Measurements from ENCODE around the gene LAMA2.

The LAMA2 gene

GRCh38 chr6:128882560-128882959 is 378 bp upstream of the LAMA2 start:
- Histone ChIP-seq H3K9me2 (replicated peaks; ENCODE audit: low read depth, low read length) (no peaks in the 10 kb centered on the region), H3K9me3 (ENCODE audit: insufficient read depth, low read depth, low read length) (no peaks in the 10 kb centered on the region), H3F3A (ENCODE audit: low read depth) (no peaks in the 10 kb centered on the region), H3K4me2 (ENCODE audit: low read depth, low read length, poor library complexity, severe bottlenecking) (no peak overlapping the region), H3K9ac (ENCODE audit: low read depth, low read length, poor library complexity, severe bottlenecking) (no peak overlapping the region), H3K27me3 (ENCODE audit: insufficient read depth, low read length, poor library complexity, severe bottlenecking) (no peaks in the 10 kb centered on the region), H4K20me1 (ENCODE audit: insufficient read depth, low read length, poor library complexity, severe bottlenecking) (no peaks in the 10 kb centered on the region), H2AFZ (ENCODE audit: low read length) (no peak overlapping the region), H3K36me3 (ENCODE audit: insufficient read depth, low read length) (no peaks in the 10 kb centered on the region), H3K79me2 (ENCODE audit: insufficient read depth, low read length) (no peaks in the 10 kb centered on the region), H3K4me3 (ENCODE audit: low read length, poor library complexity, severe bottlenecking) (no peak overlapping the region), H3K4me1 (ENCODE audit: insufficient read depth, low read length, poor library complexity, severe bottlenecking) (no peaks in the 10 kb centered on the region)
- TF ChIP-seq, protein P1, sequence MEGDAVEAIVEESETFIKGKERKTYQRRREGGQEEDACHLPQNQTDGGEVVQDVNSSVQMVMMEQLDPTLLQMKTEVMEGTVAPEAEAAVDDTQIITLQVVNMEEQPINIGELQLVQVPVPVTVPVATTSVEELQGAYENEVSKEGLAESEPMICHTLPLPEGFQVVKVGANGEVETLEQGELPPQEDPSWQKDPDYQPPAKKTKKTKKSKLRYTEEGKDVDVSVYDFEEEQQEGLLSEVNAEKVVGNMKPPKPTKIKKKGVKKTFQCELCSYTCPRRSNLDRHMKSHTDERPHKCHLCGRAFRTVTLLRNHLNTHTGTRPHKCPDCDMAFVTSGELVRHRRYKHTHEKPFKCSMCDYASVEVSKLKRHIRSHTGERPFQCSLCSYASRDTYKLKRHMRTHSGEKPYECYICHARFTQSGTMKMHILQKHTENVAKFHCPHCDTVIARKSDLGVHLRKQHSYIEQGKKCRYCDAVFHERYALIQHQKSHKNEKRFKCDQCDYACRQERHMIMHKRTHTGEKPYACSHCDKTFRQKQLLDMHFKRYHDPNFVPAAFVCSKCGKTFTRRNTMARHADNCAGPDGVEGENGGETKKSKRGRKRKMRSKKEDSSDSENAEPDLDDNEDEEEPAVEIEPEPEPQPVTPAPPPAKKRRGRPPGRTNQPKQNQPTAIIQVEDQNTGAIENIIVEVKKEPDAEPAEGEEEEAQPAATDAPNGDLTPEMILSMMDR (conservative IDR thresholded peaks at IDR 0.05; ENCODE audit: low read length) = no peak
- TF ChIP-seq EZH2phosphoT487 (IDR thresholded peaks at IDR 0.05; ENCODE audit: borderline replicate concordance) = no peak

- TF ChIP-seq, protein P1 (conservative IDR thresholded peaks at IDR 0.05; ENCODE audit: low read length) = no peak
- no peak for TF ChIP-seq EZH2phosphoT487 (IDR thresholded peaks at IDR 0.05; ENCODE audit: borderline replicate concordance)
- Histone ChIP-seq H2AFZ (ENCODE audit: low read length) (no peak overlapping the region), H3K4me1 (ENCODE audit: insufficient read depth, low read length, poor library complexity, severe bottlenecking) (no peaks in the 10 kb centered on the region), H3K4me2 (ENCODE audit: low read depth, low read length, poor library complexity, severe bottlenecking) (no peak overlapping the region), H3K36me3 (ENCODE audit: insufficient read depth, low read length) (no peaks in the 10 kb centered on the region), H3K79me2 (ENCODE audit: insufficient read depth, low read length) (no peaks in the 10 kb centered on the region), H3K9ac (ENCODE audit: low read depth, low read length, poor library complexity, severe bottlenecking) (no peak overlapping the region), H3K4me3 (ENCODE audit: low read length, poor library complexity, severe bottlenecking) (no peak overlapping the region), H3K9me2 (replicated peaks; ENCODE audit: low read depth, low read length) (no peaks in the 10 kb centered on the region), H3F3A (ENCODE audit: low read depth) (no peaks in the 10 kb centered on the region), H4K20me1 (ENCODE audit: insufficient read depth, low read length, poor library complexity, severe bottlenecking) (no peaks in the 10 kb centered on the region), H3K27me3 (ENCODE audit: insufficient read depth, low read length, poor library complexity, severe bottlenecking) (no peaks in the 10 kb centered on the region), H3K9me3 (ENCODE audit: insufficient read depth, low read depth, low read length) (no peaks in the 10 kb centered on the region)
Measured at GRCh38 chr6:128883906-128884305, 968 bp downstream of the LAMA2 start.

- Histone ChIP-seq H3K9me2 (replicated peaks; ENCODE audit: low read depth, low read length) (no peaks in the 10 kb centered on the region), H3K9ac (ENCODE audit: low read depth, low read length, poor library complexity, severe bottlenecking) (no peak overlapping the region), H3K9me3 (ENCODE audit: insufficient read depth, low read depth, low read length) (no peaks in the 10 kb centered on the region), H3K4me1 (ENCODE audit: insufficient read depth, low read length, poor library complexity, severe bottlenecking) (no peaks in the 10 kb centered on the region), H3K27me3 (ENCODE audit: insufficient read depth, low read length, poor library complexity, severe bottlenecking) (no peaks in the 10 kb centered on the region), H3F3A (ENCODE audit: low read depth) (no peaks in the 10 kb centered on the region), H2AFZ (ENCODE audit: low read length) (no peak overlapping the region), H3K79me2 (ENCODE audit: insufficient read depth, low read length) (no peaks in the 10 kb centered on the region), H3K36me3 (ENCODE audit: insufficient read depth, low read length) (no peaks in the 10 kb centered on the region), H3K4me2 (ENCODE audit: low read depth, low read length, poor library complexity, severe bottlenecking) (no peak overlapping the region), H4K20me1 (ENCODE audit: insufficient read depth, low read length, poor library complexity, severe bottlenecking) (no peaks in the 10 kb centered on the region), H3K4me3 (ENCODE audit: low read length, poor library complexity, severe bottlenecking) (no peak overlapping the region)
- TF ChIP-seq EZH2phosphoT487 (IDR thresholded peaks at IDR 0.05; ENCODE audit: borderline replicate concordance) = no peak
- TF ChIP-seq, protein P1 (conservative IDR thresholded peaks at IDR 0.05; ENCODE audit: low read length) = no peak
Measured at GRCh38 chr6:128885381-128885780, 2.4 kb downstream of the LAMA2 start.
